ENCODE measurements around the gene ALPP.

DNA sequence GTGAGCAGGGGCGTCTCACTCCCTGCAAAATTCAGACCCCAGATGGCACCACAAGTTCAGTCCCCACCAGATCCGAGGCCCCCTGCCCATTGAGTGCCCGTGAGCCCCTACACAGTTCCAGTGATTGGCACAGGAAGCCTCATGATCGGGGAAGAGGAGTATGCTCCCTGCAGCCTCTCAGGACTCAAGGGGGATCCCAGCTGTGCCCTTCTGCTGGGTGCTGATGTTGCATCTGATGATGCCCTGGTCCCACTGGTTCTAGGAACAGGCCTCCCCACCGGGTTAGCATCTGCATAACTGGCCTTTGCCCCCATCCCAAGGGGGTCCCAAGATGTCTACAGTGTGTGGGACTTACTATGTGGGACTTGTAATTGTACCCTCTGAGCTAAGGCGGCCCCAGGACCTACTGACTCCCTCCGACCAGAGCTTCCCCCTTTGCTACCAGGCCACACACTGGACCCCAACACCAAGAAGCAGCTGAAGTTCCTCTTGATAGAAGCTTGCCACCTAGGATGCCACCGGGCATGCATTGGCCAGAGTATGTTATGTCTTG is 36.7 kb downstream of the ALPP start:
- TF ChIP-seq CTCF (IDR thresholded peaks at IDR 0.05) (no peak), POLR2A (IDR thresholded peaks at IDR 0.05) (no peak)

Measured in breast epithelium (tissue), 3 donors.